ENCODE data around the gene KNDC1.
"Not testable (repeated sequence)": the region's sequence is repeated elsewhere in the genome, so short reads cannot be mapped to it uniquely, and the experiment has no call there.

The KNDC1 gene

DNA sequence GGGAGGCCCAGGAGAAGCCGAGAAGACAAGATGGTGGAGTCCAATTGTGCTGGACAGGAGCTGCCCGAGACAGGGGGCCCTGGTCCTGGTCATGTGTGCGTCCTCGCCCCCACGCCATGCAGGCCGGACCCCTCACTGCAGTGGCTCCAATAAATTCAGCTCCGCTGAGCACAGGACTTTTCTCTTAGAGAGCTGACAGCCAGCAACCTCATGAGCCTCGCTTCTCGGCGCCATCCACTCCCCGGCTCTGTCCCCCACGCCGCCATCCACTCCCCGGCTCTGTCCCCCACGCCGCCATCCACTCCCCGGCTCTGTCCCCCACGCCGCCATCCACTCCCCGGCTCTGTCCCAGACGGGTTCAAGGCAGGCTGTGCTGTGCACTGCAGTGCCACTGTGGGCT is 67.2 kb downstream of the KNDC1 start:
- DNase-seq, result no peak

DNA sequence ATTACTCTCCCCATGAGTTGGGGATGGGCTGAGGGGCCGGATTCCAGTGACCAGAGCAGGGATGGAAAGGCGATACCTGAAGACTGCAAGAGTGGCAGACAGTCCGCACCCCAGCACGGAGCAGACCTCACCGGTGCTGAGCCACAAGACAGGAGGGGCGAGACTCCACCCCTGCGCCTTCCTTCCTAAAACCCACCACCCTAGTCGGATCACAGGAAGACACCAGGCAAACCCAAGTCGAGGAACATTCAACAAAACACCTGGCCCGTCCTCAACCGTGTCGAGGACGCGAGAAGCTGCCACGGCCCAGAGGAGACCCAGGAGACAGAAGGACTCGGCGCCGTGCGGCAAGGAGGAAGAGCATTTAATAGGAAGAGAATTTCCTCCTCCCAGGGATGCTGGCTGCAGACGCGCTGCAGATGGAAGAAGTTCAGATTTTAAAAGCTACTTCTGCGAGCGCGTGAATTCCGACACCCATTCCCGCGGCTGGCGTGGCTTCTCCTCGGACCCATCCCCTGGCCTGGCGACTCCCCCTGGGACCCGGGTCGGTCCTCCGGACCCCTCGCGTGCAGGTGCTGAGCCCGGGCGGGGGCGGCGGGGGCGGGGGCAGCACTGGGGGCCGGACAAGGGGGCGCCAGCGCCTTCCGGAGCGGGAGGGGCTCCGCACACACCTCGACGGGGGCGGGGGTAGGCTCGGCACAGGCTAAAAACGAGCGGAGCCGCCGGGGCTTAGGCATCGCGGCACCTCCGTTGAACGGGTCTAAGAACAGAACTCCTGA is 69.4 kb downstream of the KNDC1 start:
- no peak for DNase-seq

DNA sequence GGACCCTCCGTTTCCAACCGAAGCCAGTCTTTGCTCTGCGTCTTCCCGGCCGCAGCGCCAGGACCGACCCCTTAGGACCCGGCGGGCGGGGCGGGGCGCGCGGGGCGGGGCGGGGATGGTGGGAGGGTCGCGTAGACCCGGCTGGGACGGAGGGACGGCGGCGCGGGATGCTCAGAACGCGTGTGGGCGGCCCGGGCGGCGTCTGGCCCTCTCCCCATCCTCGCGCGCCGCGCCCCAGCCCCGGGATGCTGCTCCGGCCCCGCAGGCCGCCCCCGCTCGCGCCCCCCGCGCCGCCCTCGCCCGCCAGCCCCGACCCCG is 70.0 kb downstream of the KNDC1 start, which contains the start of gene UTF1:
TSS of gene UTF1 (plus strand) at position 174 of the 318 bp plus-strand sequence. CDS start at position 246, 72 bp downstream.
- no peak for DNase-seq

DNA sequence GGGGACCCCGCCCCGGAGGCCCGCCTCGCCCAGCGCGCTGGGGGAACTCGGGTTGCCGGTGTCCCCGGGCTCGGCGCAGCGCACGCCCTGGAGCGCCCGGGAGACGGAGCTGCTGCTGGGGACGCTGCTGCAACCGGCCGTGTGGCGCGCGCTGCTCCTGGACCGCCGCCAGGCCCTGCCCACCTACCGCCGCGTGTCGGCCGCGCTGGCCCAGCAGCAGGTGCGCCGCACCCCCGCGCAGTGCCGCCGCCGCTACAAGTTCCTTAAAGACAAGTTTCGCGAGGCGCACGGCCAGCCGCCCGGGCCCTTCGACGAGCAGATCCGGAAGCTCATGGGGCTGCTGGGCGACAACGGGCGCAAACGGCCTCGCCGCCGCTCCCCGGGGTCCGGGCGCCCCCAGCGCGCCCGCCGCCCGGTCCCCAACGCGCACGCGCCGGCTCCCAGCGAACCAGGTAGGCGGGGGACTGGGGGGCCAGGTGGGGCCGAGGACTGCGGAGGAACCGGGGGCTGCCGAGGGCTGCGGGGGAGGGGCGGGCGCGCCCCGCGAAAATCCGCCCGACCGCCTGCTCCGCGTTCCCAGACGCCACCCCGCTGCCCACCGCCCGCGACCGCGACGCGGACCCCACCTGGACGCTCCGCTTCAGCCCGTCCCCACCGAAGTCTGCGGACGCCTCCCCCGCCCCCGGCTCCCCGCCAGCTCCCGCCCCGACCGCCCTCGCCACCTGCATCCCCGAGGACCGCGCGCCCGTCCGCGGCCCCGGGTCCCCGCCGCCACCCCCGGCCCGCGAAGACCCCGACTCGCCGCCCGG is 70.6 kb downstream of the KNDC1 start:
- no peak for DNase-seq

DNA sequence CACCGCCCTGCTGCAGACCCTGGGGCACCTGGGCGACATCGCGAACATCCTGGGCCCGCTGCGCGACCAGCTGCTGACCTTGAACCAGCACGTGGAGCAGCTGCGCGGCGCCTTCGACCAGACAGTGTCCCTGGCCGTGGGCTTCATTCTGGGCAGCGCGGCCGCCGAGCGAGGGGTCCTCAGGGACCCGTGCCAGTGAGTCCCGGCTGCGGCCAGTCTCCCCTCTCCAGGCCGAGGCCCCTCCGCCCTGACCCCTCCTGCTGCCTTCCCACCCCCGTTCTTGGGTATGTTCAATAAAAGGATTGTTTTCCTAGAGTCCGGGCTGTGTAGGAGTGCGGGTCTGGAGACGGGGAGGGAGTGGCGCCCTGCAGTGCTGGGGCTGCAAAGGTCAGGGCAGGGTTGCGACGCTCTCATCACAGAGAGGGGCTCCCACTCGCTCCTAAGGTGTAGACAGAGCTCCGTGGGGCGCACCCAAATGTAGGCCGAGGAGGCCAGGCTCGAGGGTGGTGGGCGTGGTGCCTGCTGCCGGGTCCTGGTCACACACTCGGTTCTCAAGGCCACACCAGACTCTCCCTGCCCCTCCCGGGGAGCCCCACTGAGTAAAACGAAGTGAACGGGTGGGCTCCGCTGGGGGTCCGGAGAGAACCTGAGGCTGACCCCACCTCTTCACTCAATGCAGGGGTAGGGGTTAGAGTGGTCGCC is 71.4 kb downstream of the KNDC1 start:
- DNase-seq, result no peak

DNA sequence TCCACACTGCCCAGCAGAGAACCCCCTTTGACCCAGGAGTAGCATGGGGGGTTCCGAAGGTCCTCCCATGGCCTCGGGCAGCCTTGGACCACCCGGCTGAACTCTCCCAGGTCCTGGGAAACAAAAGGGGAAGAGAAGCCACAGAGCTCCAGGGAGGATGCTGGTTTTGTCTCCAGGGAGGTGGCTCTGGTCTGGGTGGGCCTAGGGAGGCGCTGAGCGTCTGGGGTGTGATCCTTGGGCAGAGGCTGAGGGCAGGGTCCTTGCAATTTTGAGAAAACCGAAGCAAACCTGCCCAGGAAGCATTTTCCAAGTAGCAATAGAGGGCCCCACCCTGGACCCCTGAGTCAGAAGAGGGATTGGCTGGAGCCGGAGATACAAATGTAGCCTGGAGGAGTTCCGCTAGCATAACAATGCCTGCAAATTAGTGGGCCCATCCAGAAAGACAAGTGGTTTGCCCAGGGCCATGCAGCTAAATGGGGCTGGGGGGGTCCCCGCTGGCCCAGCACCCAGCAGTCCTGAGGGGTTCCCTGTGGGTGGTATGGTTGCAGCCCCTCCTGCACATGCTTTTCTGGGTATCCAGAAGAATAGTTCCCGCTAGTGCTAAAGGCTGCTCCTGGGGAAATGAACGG is 72.0 kb downstream of the KNDC1 start:
- no peak for DNase-seq

DNA sequence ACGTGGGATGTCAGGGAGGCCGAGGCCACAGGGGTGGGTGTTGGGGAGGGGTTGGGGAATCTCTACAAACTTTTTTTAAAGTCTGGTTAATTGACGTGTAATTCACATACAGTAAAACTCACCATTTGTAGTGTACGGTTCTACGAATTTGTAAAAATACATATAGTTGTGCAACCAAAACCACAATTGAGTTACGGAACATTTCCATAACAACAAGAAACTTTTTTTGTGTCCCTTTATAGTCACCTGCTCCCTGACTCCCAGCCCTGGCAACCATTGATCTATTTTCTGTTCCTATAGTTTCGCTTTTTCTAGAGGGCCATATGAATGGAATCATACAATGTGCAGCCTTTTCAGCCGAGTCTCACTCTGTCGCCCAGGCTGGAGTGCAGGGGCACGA is 74.8 kb downstream of the KNDC1 start:
- not testable (repeated sequence) for DNase-seq

DNA sequence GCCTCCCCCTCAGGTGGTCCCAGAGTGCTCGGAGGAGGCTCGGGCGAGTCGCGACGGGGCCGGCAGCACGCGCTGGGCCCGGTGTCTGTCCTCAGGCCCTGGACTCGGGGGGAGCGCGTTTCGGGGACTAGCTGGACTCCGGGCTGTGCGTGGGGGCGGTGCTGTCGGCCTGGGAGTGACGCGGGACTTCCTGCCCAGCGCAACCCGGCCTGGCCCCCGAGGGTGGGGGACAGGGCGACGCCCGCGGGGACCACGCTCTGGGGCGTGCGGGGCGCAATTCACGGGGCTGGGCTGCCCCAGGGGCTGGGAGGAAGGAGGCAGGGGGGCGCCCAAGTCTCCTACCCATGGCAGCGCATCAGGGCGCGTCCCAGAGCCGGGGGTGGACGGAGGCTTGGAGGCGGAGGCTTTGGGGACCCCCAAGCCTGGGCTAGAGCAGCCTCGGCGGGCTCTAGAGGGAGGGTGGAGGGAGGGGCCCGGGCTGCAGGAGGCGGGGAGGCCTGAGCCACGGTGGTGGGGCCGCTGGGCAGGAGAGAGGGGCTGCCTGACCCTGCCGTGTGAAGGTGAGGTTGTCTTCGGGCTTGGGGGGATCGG is 75.3 kb downstream of the KNDC1 start:
- DNase-seq, result no peak

DNA sequence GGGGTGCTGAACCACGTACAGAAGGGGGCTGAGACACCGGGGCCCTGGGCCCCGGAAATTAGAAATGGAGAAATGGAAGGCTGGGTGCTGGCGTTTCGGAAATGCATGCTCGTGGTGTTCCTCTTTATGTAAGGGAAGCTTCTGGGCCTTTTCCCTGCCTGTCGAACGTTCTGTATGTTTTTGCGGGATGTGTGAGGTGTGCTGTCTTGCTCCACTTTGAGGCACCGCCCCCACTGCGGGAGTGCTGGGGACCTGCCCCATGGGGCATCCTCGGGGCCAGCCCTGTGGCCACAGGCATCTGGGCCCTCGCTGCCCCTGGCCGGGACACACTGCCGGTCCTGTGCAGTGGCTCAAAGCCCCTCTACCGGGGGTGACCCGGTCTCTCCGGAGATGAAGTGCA is 75.9 kb downstream of the KNDC1 start:
- DNase-seq, result no peak

DNA sequence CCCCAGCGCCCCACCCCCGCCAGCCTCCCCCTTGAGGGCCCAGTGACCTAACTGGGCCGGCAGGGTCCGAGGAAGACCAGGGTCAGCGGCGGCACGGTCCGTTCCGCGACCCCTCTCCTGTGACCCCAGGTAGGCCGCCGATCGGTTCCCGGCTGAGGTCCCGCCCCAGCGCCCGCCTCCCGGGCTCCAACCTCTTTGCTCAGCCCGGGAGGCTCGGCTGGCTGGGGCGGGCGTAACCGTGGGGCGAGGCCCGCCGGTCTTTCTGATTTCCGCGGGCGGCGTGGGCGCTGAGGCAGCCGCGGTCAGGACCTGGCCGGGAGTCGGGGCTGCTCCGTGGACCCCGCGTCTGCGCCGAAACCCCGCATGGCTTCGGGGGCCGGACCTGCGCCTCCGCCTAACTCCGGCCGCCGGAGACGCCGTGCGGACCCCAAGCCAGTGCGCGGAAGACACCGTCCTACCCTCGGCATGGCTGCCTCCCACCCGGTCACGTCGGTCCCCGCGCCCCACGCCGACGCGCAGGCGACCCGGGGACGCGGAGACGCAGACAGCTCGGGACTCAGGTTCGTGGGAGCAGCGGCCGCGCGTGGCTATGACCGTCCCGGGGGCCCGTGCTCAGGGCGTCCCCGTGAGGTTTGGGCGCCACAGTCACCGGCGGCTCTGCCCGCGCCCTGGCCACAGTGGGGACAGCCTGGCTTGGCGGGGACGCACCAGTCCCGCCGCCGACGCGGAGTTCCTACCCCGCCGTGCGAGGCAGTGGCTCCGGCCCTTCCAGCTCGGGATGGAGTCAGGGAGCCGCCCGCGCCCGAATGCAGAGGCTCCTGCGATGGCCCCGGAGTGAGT is 76.6 kb downstream of the KNDC1 start:
- DNase-seq, result no peak

DNA sequence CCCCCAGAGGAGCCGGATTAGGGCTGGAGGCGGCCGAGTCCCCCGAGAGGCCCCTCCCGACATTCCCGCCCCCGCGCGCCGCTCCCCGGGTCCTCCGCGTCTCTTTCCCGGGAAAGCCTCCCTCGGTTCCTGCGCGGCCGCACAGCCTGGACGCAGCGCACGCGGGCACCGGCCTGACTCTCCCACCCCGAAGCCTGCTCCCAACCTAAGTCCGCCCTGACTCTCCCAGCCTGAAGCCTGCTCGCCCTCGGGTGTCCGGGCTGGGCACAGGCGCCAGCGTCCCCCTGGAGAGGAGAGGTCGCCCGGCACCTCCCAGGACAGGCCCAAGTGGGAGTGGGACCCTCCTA is 77.2 kb downstream of the KNDC1 start:
- no peak for DNase-seq

DNA sequence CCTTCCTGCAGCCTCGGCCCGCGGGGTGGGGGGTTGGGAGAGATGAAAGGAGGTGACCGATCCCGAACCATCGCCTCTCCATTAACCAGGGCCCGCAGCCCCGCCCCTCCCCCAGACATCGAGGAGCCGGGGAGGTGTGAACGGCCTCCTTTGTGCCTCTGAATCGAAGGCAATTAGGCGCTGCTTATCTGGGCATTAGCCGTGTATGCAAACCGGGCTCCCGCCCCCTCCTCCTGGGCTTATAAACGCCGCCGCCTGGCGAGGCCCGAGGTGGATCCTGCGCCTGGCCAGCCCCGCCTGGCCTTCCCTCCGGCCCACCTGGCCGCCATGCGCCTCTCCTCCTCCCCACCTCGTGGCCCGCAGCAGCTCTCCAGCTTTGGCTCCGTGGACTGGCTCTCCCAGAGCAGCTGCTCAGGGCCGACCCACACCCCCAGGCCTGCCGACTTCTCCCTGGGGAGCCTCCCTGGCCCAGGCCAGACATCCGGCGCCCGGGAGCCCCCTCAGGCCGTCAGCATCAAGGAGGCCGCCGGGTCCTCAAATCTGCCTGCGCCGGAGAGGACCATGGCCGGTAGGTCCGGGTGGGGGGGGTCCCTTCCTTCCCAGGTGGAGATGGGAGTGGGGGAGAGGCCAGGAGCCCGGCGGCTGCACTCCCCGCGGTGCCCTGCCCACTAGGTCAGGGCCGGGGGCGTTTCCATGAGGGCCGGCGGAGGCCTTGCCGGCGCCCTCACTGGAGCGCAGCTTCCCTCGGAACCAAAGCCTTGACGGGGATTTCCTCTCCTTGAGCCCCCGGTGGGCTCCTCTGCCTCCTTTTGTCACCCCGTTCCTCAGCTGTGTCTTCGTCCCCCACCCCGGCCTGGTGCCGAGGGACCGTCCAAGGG is 77.8 kb downstream of the KNDC1 start, which contains the start of gene VENTX:
TSS of gene VENTX (plus strand) at position 268 of the 878 bp plus-strand sequence. CDS start at position 328, 60 bp downstream.
- DNase-seq, result no peak

DNA sequence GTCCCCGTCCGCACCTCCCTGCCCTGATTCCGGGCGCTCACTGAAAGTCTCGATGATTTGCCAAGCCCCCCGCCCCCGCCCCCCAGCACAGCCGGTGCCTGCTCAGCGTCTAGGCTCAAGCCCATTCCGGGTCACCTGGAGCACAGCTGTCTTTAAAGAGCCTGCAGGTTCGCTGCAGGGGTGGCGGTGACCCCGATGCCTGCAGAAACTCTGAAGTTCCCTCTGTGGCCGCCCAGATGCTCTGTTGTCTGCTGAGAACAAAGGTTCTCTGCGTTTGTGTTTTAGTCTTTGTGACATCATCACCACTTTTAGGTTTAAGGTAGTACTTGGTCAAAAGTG is 78.4 kb downstream of the KNDC1 start:
- DNase-seq, result no peak

DNA sequence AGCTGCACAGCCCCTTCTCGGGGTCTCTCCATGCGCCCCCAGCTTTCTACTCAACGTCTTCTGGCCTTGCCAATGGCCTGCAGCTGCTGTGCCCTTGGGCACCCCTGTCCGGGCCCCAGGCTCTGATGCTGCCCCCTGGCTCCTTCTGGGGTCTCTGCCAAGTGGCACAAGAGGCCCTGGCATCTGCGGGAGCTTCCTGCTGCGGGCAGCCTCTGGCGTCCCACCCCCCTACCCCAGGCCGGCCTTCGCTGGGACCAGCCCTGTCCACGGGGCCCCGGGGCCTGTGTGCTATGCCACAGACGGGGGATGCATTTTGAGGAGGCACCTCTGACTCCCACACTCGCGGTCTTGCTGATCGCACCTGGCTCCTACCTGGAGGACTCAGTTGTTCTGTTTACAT is 80.0 kb downstream of the KNDC1 start:
- DNase-seq, result no peak

DNA sequence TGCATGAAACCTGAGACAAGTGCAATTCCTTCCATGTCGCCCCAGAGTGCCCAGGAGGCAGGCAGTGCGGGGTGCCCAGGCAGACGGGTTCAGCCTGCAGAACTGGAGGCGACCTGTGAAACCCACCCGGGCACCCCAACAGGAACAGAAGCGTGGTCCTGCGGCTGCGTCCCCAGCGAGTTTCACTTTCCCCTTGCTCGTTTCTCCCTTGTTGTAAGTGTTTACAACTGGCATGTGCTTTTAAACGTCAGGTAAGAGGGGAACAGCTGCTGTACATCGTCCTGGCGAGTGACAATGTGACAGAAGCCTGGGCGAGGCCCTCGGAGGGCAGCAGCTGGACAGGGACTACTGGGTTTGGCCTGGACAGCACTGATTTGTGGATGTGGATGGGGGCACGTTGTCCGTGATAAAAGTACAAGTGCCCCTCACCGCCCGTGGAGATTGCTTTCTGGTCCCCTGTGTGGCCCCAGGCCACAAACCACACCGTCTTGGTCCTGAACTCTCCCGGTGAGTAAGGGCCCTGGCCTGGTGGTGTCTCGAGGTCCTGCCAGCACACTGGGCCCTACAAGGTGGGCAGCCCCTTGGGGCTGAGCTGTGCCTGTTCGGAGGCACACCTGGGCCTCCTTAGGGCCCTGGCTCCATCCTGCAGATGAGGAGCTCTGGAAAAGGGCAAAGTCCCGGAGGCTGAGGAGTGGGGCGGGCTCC is 81.6 kb downstream of the KNDC1 start:
- DNase-seq, result no peak

DNA sequence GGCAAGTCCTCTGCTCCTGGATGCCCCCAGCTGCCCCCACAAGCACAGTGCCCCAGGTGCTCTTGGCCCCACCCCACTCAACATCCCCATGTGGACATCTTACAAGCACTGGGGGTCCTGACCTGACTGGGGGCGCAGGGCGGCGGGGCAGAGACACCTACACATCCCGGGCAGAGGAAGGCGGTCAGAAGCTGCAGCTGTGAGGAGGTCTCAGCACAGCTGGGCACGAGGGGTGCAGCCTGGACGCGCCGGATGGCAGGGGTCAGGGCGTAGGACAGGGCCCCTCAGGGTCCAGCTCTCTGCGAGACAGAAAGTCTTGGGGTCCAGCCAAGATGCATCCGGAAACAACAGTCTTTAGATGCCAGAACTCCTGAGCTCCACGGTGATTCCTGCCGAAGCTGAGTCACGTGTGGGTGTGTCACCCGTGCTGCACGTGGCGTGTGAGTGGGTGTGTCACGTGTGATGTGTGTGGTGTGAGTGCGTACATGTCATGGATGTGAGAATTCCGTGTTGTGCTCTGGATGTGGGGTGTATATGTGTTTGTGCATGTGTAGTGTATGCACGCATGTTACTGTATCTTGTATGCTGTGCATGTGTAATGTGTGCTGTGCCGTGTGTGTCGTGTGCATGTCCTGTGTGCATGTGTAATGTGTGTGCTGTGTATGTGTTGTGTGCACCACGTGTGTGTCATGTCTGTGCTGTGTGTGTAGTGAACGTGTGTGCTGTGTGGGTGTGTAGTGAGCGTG is 82.8 kb downstream of the KNDC1 start:
- no peak for DNase-seq

DNA sequence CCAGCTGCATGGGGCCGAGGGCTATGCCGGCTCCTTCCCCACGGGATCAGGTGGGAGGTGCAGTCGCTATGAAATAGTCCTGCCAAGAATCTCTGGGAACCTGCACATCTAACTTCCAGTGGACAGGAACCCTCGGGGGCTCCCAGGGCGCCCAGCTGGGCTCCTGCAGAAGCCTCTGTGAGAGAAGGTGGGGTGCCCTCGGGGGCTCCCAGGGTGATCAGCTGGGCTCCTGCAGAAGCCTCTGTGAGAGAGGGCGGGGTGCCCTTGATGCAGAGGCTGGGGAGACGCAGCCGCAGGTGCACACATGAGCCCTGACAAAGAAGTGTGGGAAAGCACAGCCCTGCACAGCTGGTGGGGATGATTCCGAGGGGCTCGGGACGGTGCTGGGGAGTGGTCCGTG is 83.6 kb downstream of the KNDC1 start:
- no peak for DNase-seq

DNA sequence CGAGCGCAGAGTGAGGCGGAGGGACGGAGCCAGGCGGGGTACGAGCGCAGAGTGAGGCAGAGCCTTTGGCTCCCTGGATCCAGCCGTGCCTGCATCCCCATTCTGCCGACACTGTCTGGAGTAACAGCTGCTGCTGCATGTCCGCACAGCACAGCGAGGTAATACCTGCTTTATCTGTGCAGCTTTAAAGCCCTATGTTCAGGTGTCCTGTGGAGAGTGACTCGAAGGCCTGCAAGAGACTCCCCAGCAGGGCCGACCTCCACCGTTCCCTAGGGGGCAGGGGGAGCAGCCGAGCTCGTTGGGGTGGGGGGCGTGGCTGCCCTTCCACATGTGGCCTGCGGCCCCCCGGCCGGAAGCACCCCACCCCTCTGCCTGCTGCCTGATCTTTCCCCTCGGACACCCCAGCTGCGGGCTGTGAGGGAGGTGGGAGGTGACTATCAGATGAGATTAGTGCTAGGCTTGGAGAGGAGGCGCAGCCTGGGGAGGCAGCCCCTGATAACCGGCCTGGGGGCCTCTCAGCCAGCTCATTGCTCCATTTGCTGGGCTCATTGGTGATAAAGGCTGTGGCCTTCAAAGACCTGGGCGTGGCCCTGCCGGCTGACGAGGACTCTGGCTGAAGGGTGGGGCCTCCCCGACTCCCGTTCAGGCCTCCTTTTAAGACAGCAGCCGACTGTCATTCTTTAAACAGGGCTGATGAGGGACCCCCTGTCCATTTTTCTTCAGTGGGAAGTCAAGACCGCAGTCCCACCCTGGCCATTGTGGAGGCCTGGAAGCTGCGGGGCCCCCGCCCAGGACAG is 85.6 kb downstream of the KNDC1 start:
- no peak for DNase-seq

DNA sequence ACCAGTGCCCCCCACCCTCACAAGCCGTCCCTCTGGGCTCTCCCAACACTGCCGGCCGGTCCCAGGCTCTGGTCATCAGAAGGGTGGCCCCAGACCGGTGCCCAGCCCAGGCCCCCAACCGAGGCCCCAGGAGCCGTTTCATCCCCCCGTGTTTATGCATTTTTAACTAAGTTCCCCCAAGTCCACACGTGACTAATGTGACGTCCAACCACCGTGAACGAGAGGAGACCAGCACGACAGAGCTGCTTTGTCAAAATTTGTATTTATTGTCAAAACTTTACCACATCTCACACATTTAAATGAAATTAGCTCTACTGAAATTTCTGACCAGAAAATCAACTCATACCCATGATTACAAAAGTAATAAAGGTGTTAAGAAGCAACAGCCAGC is 86.2 kb downstream of the KNDC1 start:
- no peak for DNase-seq

All from activated CD4-positive, alpha-beta T cell treated with anti-CD3 and anti-CD28 coated beads, Interleukin-2, amount 50 U/mL, for 1 hour (primary cell).